ENCODE measurements around the gene PEX26.

- TF ChIP-seq GATA2 (IDR thresholded peaks at IDR 0.05; ENCODE audit: low read depth, low read length) (no peak), GATA3 (IDR thresholded peaks at IDR 0.05; ENCODE audit: low read depth, low read length) (no peak)
Observed at GRCh38 chr22:18147791-18148190, 70.0 kb downstream of the PEX26 start.

Data from SH-SY5Y (cell line).